HCT116 (cell line): ENCODE data around the gene GLRX. TPM values are rescaled to one million over a fixed set of nuclear protein-coding genes. Genes with fewer than 3 reads are reported as not detected.

Experiments
- ATAC-seq: fragments of 200-7000 bp; cut with Tn5 transposase; 2 replicates; pipeline ENCODE4 v1.9.1; 2020; ENCODE audit warnings: mild to moderate bottlenecking, moderate library complexity
- BruUV-seq: library from RNA; stranded (reverse); fragments of 400-500 nt; replicated peaks from 2 replicates; lab custom pipeline; 2021; lab: Mats Ljungman, UMichigan
- CTCF ChIA-PET: fragments of 300-600 bp; sonication (Branson Sonifier 250); formaldehyde crosslinking; loops from one replicate; lab custom pipeline; 2021; ENCODE audit warnings: antibody characterized with exemption; lab: Charles Lee
- POLR2A ChIA-PET: fragments of 300-600, 350-600 bp; sonication (Branson Sonifier 250); formaldehyde crosslinking; loops from one replicate; lab custom pipeline; 2021; ENCODE audit warnings: antibody characterized with exemption; lab: Charles Lee
- RAD21 ChIA-PET, 2 experiments: fragments of 300-600 bp; sonication (Branson Sonifier 250); formaldehyde crosslinking; loops; one replicate each; lab custom pipeline; 2023; ENCODE audit warnings: low total read pairs in 2 of 2; ENCODE audit not compliant: uncharacterized antibody in 2 of 2, unreplicated experiment in 2 of 2, low non-redundant PET in 1 of 2; lab: Charles Lee
- DNase-seq: peaks from one replicate; pipeline ENCODE4 v3.0.0-alpha.2; 2010; ENCODE audit warnings: low read depth, low spot score
- H2AFZ ChIP-seq: fragments of 200-600 bp; shearing (Covaris generic), sonication (generic); 2 replicates; pipeline ENCODE4 v1.6.1; 2017; ENCODE audit warnings: low read depth, mixed run types, mixed read lengths, antibody characterized with exemption, low read length; ENCODE audit not compliant: poor library complexity, severe bottlenecking
- H3K27ac ChIP-seq: 2 replicates; pipeline ENCODE4 v1.5.1; 2012; ENCODE audit warnings: low read depth, low read length
- H3K27me3 ChIP-seq: fragments of 200-600 bp; sonication (generic); 2 replicates; pipeline ENCODE4 v1.6.1; 2016; ENCODE audit warnings: mixed run types, low read length, mixed read lengths; ENCODE audit not compliant: insufficient read depth
- H3K36me3 ChIP-seq, 2 experiments: fragments of 200-500 bp in 1 of 2; fragments of 200-600 bp in 1 of 2; sonication (Bioruptor generic) in 1 of 2; sonication (generic) in 1 of 2; 2 replicates each; pipeline versions ENCODE4 v1.5.1 to v1.6.1; 2014 to 2016; ENCODE audit warnings: low read length in 2 of 2, inconsistent platforms in 1 of 2, mixed read lengths in 1 of 2, mixed run types in 1 of 2; ENCODE audit not compliant: insufficient read depth in 2 of 2, control insufficient read depth in 1 of 2
- H3K4me1 ChIP-seq, 2 experiments: fragments of 200-600 bp in 1 of 2; sonication (generic) in 1 of 2; 2 replicates each; pipeline versions ENCODE4 v1.5.1 to v1.6.1; 2012 to 2017; ENCODE audit warnings: low read length in 2 of 2, inconsistent platforms in 1 of 2, mild to moderate bottlenecking in 1 of 2, mixed read lengths in 1 of 2, mixed run types in 1 of 2, moderate library complexity in 1 of 2; ENCODE audit not compliant: insufficient read depth in 2 of 2, control insufficient read depth in 1 of 2
- H3K4me2 ChIP-seq: fragments of 200-600 bp; sonication (generic); 2 replicates; pipeline ENCODE4 v1.6.1; 2017; ENCODE audit warnings: mixed run types, low read length, mixed read lengths
- H3K4me3 ChIP-seq, 2 experiments: fragments of 200-600 bp in 1 of 2; sonication (generic) in 1 of 2; replicated peaks in 1 of 2; 2 replicates each; pipeline ENCODE4 v1.5.1; 2011 to 2016; ENCODE audit warnings: low read length in 2 of 2, control low read depth in 1 of 2, low read depth in 1 of 2, mild to moderate bottlenecking in 1 of 2, mixed read lengths in 1 of 2, mixed run types in 1 of 2
- H3K79me2 ChIP-seq: fragments of 200-600 bp; sonication (generic); 2 replicates; pipeline ENCODE4 v1.6.1; 2017; ENCODE audit warnings: mild to moderate bottlenecking, mixed run types, low read length, moderate library complexity, mixed read lengths; ENCODE audit not compliant: insufficient read depth
- H3K9ac ChIP-seq: fragments of 200-600 bp; sonication (generic); 2 replicates; pipeline ENCODE4 v1.6.1; 2016; ENCODE audit warnings: low read length, mixed read lengths
- H3K9me2 ChIP-seq: fragments of 200-600 bp; sonication (generic), shearing (Covaris generic); 2 replicates; pipeline ENCODE4 v1.6.1; 2017; ENCODE audit warnings: mixed run types, mild to moderate bottlenecking, moderate library complexity; ENCODE audit not compliant: insufficient read depth
- H3K9me3 ChIP-seq, 2 experiments: fragments of 200-500 bp in 1 of 2; fragments of 200-600 bp in 1 of 2; sonication (Bioruptor generic) in 1 of 2; sonication (generic) in 1 of 2; 2 replicates each; pipeline ENCODE4 v1.6.1; 2014 to 2017; ENCODE audit warnings: low read length in 2 of 2, mixed read lengths in 2 of 2, inconsistent platforms in 1 of 2, low read depth in 1 of 2, mild to moderate bottlenecking in 1 of 2, mixed run types in 1 of 2, moderate library complexity in 1 of 2; ENCODE audit not compliant: control insufficient read depth in 1 of 2, insufficient read depth in 1 of 2
- H4K20me1 ChIP-seq: fragments of 200-600 bp; sonication (generic), shearing (Covaris generic); 2 replicates; pipeline ENCODE4 v1.6.1; 2017; ENCODE audit warnings: mixed run types, mild to moderate bottlenecking, moderate library complexity; ENCODE audit not compliant: insufficient read depth
- EZH2phosphoT487 ChIP-seq: fragments of 200-600 bp; IDR thresholded peaks from 2 replicates; pipeline ENCODE4 v1.6.1; 2018; ENCODE audit warnings: antibody characterized with exemption, borderline replicate concordance
- TCF7L2 ChIP-seq: IDR thresholded peaks from 2 replicates; pipeline ENCODE4 v1.7.0; 2011; ENCODE audit warnings: borderline replicate concordance, inconsistent platforms; ENCODE audit not compliant: insufficient read depth, insufficient read length; ENCODE audit errors: extremely low read depth
- YY1 ChIP-seq: IDR thresholded peaks from 2 replicates; pipeline ENCODE4 v1.6.1; 2011; ENCODE audit warnings: low read length, low read depth, moderate library complexity, mild to moderate bottlenecking; ENCODE audit not compliant: insufficient replicate concordance; ENCODE audit errors: extremely low read depth
- ZFX ChIP-seq: fragments of 450-650 bp; IDR thresholded peaks from 2 replicates; pipeline ENCODE4 v1.6.1; 2017
- ZNF274 ChIP-seq: fragments of 200-500 bp; sonication (Bioruptor generic); IDR thresholded peaks from 2 replicates; pipeline ENCODE4 v1.6.1; 2014; ENCODE audit warnings: mild to moderate bottlenecking, low read depth, low read length, inconsistent platforms
- intact Hi-C: fragments of 100-400 bp; cut with micrococcal nuclease; formaldehyde crosslinking; loops from 2 replicates; pipeline ENCODE4 v1.10.0; 2022
- total RNA-seq: library from RNA; stranded (reverse); gene quantifications from one replicate; pipeline ENCODE4 v1.2.1, GENCODE V29; 2021; ENCODE audit not compliant: unreplicated experiment
- TF ChIP-seq, protein P1 (sequence below): IDR thresholded peaks from 2 replicates; pipeline ENCODE4 v1.6.1; 2012; ENCODE audit warnings: low read depth

The GLRX gene
- total RNA-seq, 1 experiment from 2014 or later = 29.3 TPM

DNA sequence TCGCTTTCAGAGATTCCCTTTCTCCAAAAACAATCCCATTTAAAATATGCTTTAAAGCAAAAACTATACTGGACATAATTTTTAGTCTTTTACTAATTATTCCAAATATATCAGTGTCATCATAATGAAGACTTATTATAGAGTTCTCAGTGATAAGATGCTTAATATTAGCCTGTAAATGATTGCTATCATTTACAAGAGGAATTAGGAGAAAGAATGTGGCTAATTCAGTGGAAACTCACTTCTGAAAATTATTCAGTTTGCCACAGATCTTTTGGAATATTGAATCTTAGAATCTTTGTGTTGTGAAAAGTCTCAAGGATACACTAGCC lies 24.7 kb upstream of the GLRX start:
- ChIA-PET POLR2A (no interaction called here), RAD21 (interaction anchor here in 1 of 2 experiments (2.0 kb wide), 1 partner anchor 66 kb away, joined by 6 read pairs; no protein-coding TSS in a partner anchor), CTCF (interaction anchor here (1.8 to 3.4 kb wide), 2 partner anchors 66 to 201 kb away, joined by 8 to 30 read pairs; partner anchors contain the start of gene RFESD)
- ATAC-seq (no peak), DNase-seq (no peak)
- H3K4me2 ChIP-seq = no peak overlapping the region
- H3K79me2 ChIP-seq = no peaks in the 10 kb centered on the region
- no peak overlapping the region for H3K9ac ChIP-seq
- H3K27ac ChIP-seq = no peak overlapping the region
- no TSS peak for BruUV-seq
- no peaks in the 10 kb centered on the region for H3K27me3 ChIP-seq
- intact Hi-C loops = loop anchor here (1.0 to 10.0 kb wide), 6 partner anchors 66 to 879 kb away; partner anchors contain the start of genes ARSK and MCTP1
- H3K4me3 ChIP-seq = no peak overlapping the region
- no peaks in the 10 kb centered on the region for H4K20me1 ChIP-seq
- H3K9me3 ChIP-seq = no peaks in the 10 kb centered on the region
- H3K4me1 ChIP-seq = 0 out of 4 replicates have a peak, but pooled peaks cover 0 to 5% of the 10 kb centered on the region in 2 experiments
- H3K9me2 ChIP-seq = no peaks in the 10 kb centered on the region
- H3K36me3 ChIP-seq = no peaks in the 10 kb centered on the region
- TF ChIP-seq ZNF274 = no peak
- no peak for TF ChIP-seq EZH2phosphoT487
- TF ChIP-seq, protein P1, sequence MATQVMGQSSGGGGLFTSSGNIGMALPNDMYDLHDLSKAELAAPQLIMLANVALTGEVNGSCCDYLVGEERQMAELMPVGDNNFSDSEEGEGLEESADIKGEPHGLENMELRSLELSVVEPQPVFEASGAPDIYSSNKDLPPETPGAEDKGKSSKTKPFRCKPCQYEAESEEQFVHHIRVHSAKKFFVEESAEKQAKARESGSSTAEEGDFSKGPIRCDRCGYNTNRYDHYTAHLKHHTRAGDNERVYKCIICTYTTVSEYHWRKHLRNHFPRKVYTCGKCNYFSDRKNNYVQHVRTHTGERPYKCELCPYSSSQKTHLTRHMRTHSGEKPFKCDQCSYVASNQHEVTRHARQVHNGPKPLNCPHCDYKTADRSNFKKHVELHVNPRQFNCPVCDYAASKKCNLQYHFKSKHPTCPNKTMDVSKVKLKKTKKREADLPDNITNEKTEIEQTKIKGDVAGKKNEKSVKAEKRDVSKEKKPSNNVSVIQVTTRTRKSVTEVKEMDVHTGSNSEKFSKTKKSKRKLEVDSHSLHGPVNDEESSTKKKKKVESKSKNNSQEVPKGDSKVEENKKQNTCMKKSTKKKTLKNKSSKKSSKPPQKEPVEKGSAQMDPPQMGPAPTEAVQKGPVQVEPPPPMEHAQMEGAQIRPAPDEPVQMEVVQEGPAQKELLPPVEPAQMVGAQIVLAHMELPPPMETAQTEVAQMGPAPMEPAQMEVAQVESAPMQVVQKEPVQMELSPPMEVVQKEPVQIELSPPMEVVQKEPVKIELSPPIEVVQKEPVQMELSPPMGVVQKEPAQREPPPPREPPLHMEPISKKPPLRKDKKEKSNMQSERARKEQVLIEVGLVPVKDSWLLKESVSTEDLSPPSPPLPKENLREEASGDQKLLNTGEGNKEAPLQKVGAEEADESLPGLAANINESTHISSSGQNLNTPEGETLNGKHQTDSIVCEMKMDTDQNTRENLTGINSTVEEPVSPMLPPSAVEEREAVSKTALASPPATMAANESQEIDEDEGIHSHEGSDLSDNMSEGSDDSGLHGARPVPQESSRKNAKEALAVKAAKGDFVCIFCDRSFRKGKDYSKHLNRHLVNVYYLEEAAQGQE = no peak
- TF ChIP-seq ZFX = no peak
- no peak for TF ChIP-seq TCF7L2
- TF ChIP-seq YY1 = no peak
- no peak overlapping the region for H2AFZ ChIP-seq
